A673 (cell line): ENCODE results near the gene HOXD9. TPM values are rescaled to one million over a fixed set of nuclear protein-coding genes. Genes with fewer than 3 reads are reported as not detected.

Experiments
- BruUV-seq: library from RNA; stranded (reverse); fragments of 400-500 nt; replicated peaks from 2 replicates; lab custom pipeline; 2021; lab: Mats Ljungman, UMichigan
- CTCF ChIA-PET: fragments of 300-600 bp; sonication (Branson Sonifier 250); formaldehyde crosslinking; loops from one replicate; lab custom pipeline; 2022; ENCODE audit warnings: antibody characterized with exemption; lab: Charles Lee
- POLR2A ChIA-PET: fragments of 300-600 bp; sonication (Branson Sonifier 250); formaldehyde crosslinking; loops from one replicate; lab custom pipeline; 2022; ENCODE audit warnings: antibody characterized with exemption; ENCODE audit not compliant: low non-redundant PET; lab: Charles Lee
- DNase-seq: peaks from one replicate; pipeline ENCODE4 v3.0.0-alpha.2; 2015; ENCODE audit warnings: low spot score
- H3K27ac ChIP-seq: fragments of 200-600 bp; sonication (generic); 2 replicates; pipeline ENCODE4 v1.5.1; 2016; ENCODE audit warnings: mixed run types, low read depth, mild to moderate bottlenecking, mixed read lengths, antibody characterized with exemption, low read length; ENCODE audit not compliant: poor library complexity, severe bottlenecking
- H3K27me3 ChIP-seq: fragments of 200-600 bp; sonication (generic); replicated peaks from 2 replicates; pipeline ENCODE4 v1.6.1; 2017; ENCODE audit warnings: mixed run types, low read depth, mild to moderate bottlenecking, mixed read lengths, antibody characterized with exemption, low read length; ENCODE audit not compliant: insufficient read depth, poor library complexity
- H3K36me3 ChIP-seq: fragments of 200-600 bp; sonication (generic); 2 replicates; pipeline ENCODE4 v1.6.1; 2016; ENCODE audit warnings: mixed run types, mild to moderate bottlenecking, mixed read lengths, antibody characterized with exemption, low read length; ENCODE audit not compliant: insufficient read depth, poor library complexity, severe bottlenecking
- H3K4me1 ChIP-seq: fragments of 200-600 bp; sonication (generic); 2 replicates; pipeline ENCODE4 v1.6.1; 2017; ENCODE audit warnings: mixed run types, mild to moderate bottlenecking, mixed read lengths, antibody characterized with exemption, low read length; ENCODE audit not compliant: insufficient read depth, poor library complexity, severe bottlenecking
- H3K4me3 ChIP-seq: fragments of 200-600 bp; sonication (generic); 2 replicates; pipeline ENCODE4 v1.5.1; 2016; ENCODE audit warnings: low read depth, mixed run types, mild to moderate bottlenecking, mixed read lengths, low read length; ENCODE audit not compliant: poor library complexity, severe bottlenecking
- H3K9me3 ChIP-seq: fragments of 200-600 bp; sonication (generic); 2 replicates; pipeline ENCODE4 v1.6.1; 2016; ENCODE audit warnings: mixed run types, low read depth, mild to moderate bottlenecking, mixed read lengths, antibody characterized with exemption, low read length; ENCODE audit not compliant: poor library complexity, severe bottlenecking
- EZH2 ChIP-seq: fragments of 200-600 bp; sonication (generic); IDR thresholded peaks from 2 replicates; pipeline ENCODE4 v1.6.1; 2017; ENCODE audit warnings: borderline replicate concordance, low read depth, mild to moderate bottlenecking, mixed read lengths, antibody characterized with exemption, low read length; ENCODE audit not compliant: poor library complexity, severe bottlenecking
- intact Hi-C: fragments of 100-400 bp; cut with micrococcal nuclease; formaldehyde crosslinking; loops from one replicate; pipeline ENCODE4 v1.10.0; 2022; ENCODE audit not compliant: unreplicated experiment
- total RNA-seq: library from RNA; stranded (reverse); gene quantifications from 2 replicates; pipeline ENCODE4 v1.2.3, GENCODE V29; 2021
- TF ChIP-seq, protein P1 (sequence below): fragments of 300-800, 200-600 bp; sonication (generic); conservative IDR thresholded peaks from 2 replicates; pipeline ENCODE4 v1.5.1; 2017; ENCODE audit warnings: low read depth, mild to moderate bottlenecking, antibody characterized with exemption, low read length, moderate library complexity, mixed read lengths

Gene HOXD9
- total RNA-seq, 1 experiment from 2014 or later = 63.0 TPM

GRCh38 chr2:176152350-176153181, 30.0 kb downstream of the HOXD9 start:
- CTCF ChIA-PET = no interaction called here
- no peaks in the 10 kb centered on the region for H3K27me3 ChIP-seq
- intact Hi-C loops = no loop called here
- TF ChIP-seq, protein P1, sequence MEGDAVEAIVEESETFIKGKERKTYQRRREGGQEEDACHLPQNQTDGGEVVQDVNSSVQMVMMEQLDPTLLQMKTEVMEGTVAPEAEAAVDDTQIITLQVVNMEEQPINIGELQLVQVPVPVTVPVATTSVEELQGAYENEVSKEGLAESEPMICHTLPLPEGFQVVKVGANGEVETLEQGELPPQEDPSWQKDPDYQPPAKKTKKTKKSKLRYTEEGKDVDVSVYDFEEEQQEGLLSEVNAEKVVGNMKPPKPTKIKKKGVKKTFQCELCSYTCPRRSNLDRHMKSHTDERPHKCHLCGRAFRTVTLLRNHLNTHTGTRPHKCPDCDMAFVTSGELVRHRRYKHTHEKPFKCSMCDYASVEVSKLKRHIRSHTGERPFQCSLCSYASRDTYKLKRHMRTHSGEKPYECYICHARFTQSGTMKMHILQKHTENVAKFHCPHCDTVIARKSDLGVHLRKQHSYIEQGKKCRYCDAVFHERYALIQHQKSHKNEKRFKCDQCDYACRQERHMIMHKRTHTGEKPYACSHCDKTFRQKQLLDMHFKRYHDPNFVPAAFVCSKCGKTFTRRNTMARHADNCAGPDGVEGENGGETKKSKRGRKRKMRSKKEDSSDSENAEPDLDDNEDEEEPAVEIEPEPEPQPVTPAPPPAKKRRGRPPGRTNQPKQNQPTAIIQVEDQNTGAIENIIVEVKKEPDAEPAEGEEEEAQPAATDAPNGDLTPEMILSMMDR = no peak
- no peak for TF ChIP-seq EZH2
- no peaks in the 10 kb centered on the region for H3K9me3 ChIP-seq
- DNase-seq = no peak
- H3K27ac ChIP-seq = no peak overlapping the region
- peaks cover 84% of the 10 kb centered on the region for H3K36me3 ChIP-seq
- POLR2A ChIA-PET = no interaction called here
- peaks cover 10% of the 10 kb centered on the region for H3K4me1 ChIP-seq
- BruUV-seq = no TSS peak
- H3K4me3 ChIP-seq = no peak overlapping the region

GRCh38 chr2:176154576-176155252, 32.2 kb downstream of the HOXD9 start:
- Histone ChIP-seq H3K36me3 (peaks cover 65% of the 10 kb centered on the region), H3K27ac (no peak overlapping the region), H3K4me1 (peaks cover 25% of the 10 kb centered on the region), H3K27me3 (no peaks in the 10 kb centered on the region), H3K9me3 (no peaks in the 10 kb centered on the region), H3K4me3 (no peak overlapping the region)
- TF ChIP-seq, protein P1 = no peak
- no peak for TF ChIP-seq EZH2
- ChIA-PET POLR2A (interaction anchor here (0.6 kb wide), 1 partner anchor 1109 kb away, joined by 3 read pairs; no protein-coding TSS in a partner anchor), CTCF (interaction anchor here (0.6 to 0.9 kb wide), 2 partner anchors 300 to 1570 kb away, joined by 5 to 6 read pairs; no protein-coding TSS in a partner anchor)
- no TSS peak for BruUV-seq
- intact Hi-C loops = loop anchor here (5.0 kb wide), 1 partner anchor 303 kb away; no protein-coding TSS in a partner anchor
- no peak for DNase-seq

- no peak for TF ChIP-seq EZH2
- TF ChIP-seq, protein P1 = no peak
- peaks cover 25% of the 10 kb centered on the region for H3K4me1 ChIP-seq
- no peaks in the 10 kb centered on the region for H3K27me3 ChIP-seq
- H3K9me3 ChIP-seq = no peaks in the 10 kb centered on the region
- H3K4me3 ChIP-seq = no peak overlapping the region
- intact Hi-C loops = loop anchor here (5.0 kb wide), 1 partner anchor 302 kb away; no protein-coding TSS in a partner anchor
- CTCF ChIA-PET = interaction anchor here (0.6 kb wide), 1 partner anchor 1569 kb away, joined by 5 read pairs; no protein-coding TSS in a partner anchor
- no TSS peak for BruUV-seq
- POLR2A ChIA-PET = no interaction called here
- no peak overlapping the region for H3K27ac ChIP-seq
- H3K36me3 ChIP-seq = peaks cover 63% of the 10 kb centered on the region
- no peak for DNase-seq
These were observed 33.0 kb downstream of the HOXD9 start for GRCh38 chr2:176155356-176156044.
